ENCODE data around the gene AAMDC. TPM values are rescaled to one million over a fixed set of nuclear protein-coding genes. Genes with fewer than 3 reads are reported as not detected.

Gene AAMDC
- total RNA-seq, 1 experiment from 2014 or later = 13.0 TPM

- Mint-ChIP-seq H3K4me3 (ENCODE audit: unreplicated experiment) (no peak overlapping the region), H3K36me3 (ENCODE audit: insufficient read depth, unreplicated experiment) (no peaks in the 10 kb centered on the region), H3K27me3 (ENCODE audit: insufficient read depth, unreplicated experiment) (no peaks in the 10 kb centered on the region), H3K9me3 (ENCODE audit: unreplicated experiment) (no peaks in the 10 kb centered on the region), H3K27ac (ENCODE audit: low read depth, unreplicated experiment) (no peak overlapping the region), H3K4me1 (ENCODE audit: insufficient read depth, unreplicated experiment) (peaks cover 26% of the 10 kb centered on the region)
- BruUV-seq (replicated peaks) = no TSS peak
- TF ChIP-seq, protein P1, sequence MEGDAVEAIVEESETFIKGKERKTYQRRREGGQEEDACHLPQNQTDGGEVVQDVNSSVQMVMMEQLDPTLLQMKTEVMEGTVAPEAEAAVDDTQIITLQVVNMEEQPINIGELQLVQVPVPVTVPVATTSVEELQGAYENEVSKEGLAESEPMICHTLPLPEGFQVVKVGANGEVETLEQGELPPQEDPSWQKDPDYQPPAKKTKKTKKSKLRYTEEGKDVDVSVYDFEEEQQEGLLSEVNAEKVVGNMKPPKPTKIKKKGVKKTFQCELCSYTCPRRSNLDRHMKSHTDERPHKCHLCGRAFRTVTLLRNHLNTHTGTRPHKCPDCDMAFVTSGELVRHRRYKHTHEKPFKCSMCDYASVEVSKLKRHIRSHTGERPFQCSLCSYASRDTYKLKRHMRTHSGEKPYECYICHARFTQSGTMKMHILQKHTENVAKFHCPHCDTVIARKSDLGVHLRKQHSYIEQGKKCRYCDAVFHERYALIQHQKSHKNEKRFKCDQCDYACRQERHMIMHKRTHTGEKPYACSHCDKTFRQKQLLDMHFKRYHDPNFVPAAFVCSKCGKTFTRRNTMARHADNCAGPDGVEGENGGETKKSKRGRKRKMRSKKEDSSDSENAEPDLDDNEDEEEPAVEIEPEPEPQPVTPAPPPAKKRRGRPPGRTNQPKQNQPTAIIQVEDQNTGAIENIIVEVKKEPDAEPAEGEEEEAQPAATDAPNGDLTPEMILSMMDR (IDR thresholded peaks at IDR 0.05; ENCODE audit: unreplicated experiment) = no peak
- ChIA-PET POLR2A (no interaction called here), CTCF (no interaction called here)
- intact Hi-C loops (cut with micrococcal nuclease) = no loop called here
- DNase-seq (ENCODE audit: unreplicated experiment) = no peak
These were observed 36.4 kb upstream of the AAMDC start for GRCh38 chr11:77784572-77784971.

- DNase-seq (ENCODE audit: unreplicated experiment) = no peak
- POLR2A ChIA-PET = interaction anchor here (1.2 kb wide), 1 partner anchor 33 kb away, joined by 4 read pairs; no protein-coding TSS in a partner anchor
- Mint-ChIP-seq H3K27ac (ENCODE audit: low read depth, unreplicated experiment) (no peak overlapping the region), H3K36me3 (ENCODE audit: insufficient read depth, unreplicated experiment) (peaks cover 12% of the 10 kb centered on the region), H3K27me3 (ENCODE audit: insufficient read depth, unreplicated experiment) (no peaks in the 10 kb centered on the region), H3K9me3 (ENCODE audit: unreplicated experiment) (no peaks in the 10 kb centered on the region), H3K4me1 (ENCODE audit: insufficient read depth, unreplicated experiment) (peaks cover 33% of the 10 kb centered on the region), H3K4me3 (ENCODE audit: unreplicated experiment) (no peak overlapping the region)
- intact Hi-C loops (cut with micrococcal nuclease) = no loop called here
- no TSS peak for BruUV-seq (replicated peaks)
- TF ChIP-seq, protein P1 (IDR thresholded peaks at IDR 0.05; ENCODE audit: unreplicated experiment) = no peak
- CTCF ChIA-PET = interaction anchor here (0.5 to 1.4 kb wide), 4 partner anchors 12 to 206 kb away, joined by 3 to 5 read pairs (median 3); no protein-coding TSS in a partner anchor
These were observed 31.7 kb upstream of the AAMDC start for GRCh38 chr11:77789061-77789730.

- TF ChIP-seq, protein P1 (IDR thresholded peaks at IDR 0.05; ENCODE audit: unreplicated experiment) = no peak
- Mint-ChIP-seq H3K4me1 (ENCODE audit: insufficient read depth, unreplicated experiment) (peaks cover 33% of the 10 kb centered on the region), H3K36me3 (ENCODE audit: insufficient read depth, unreplicated experiment) (peaks cover 12% of the 10 kb centered on the region), H3K27ac (ENCODE audit: low read depth, unreplicated experiment) (no peak overlapping the region), H3K27me3 (ENCODE audit: insufficient read depth, unreplicated experiment) (no peaks in the 10 kb centered on the region), H3K4me3 (ENCODE audit: unreplicated experiment) (no peak overlapping the region), H3K9me3 (ENCODE audit: unreplicated experiment) (no peaks in the 10 kb centered on the region)
- POLR2A ChIA-PET = interaction anchor here (1.2 kb wide), 1 partner anchor 32 kb away, joined by 4 read pairs; no protein-coding TSS in a partner anchor
- BruUV-seq (replicated peaks) = no TSS peak
- intact Hi-C loops (cut with micrococcal nuclease) = no loop called here
- DNase-seq (ENCODE audit: unreplicated experiment) = no peak
- CTCF ChIA-PET = interaction anchor here (1.4 kb wide), 1 partner anchor 25 kb away, joined by 3 read pairs; no protein-coding TSS in a partner anchor
These were observed 31.0 kb upstream of the AAMDC start for GRCh38 chr11:77789731-77790476.

- TF ChIP-seq, protein P1 (IDR thresholded peaks at IDR 0.05; ENCODE audit: unreplicated experiment) = no peak
- Mint-ChIP-seq H3K27me3 (ENCODE audit: insufficient read depth, unreplicated experiment) (no peaks in the 10 kb centered on the region), H3K36me3 (ENCODE audit: insufficient read depth, unreplicated experiment) (peaks cover 12% of the 10 kb centered on the region), H3K4me1 (ENCODE audit: insufficient read depth, unreplicated experiment) (peaks cover 33% of the 10 kb centered on the region), H3K4me3 (ENCODE audit: unreplicated experiment) (no peak overlapping the region), H3K27ac (ENCODE audit: low read depth, unreplicated experiment) (no peak overlapping the region), H3K9me3 (ENCODE audit: unreplicated experiment) (no peaks in the 10 kb centered on the region)
- no TSS peak for BruUV-seq (replicated peaks)
- intact Hi-C loops (cut with micrococcal nuclease) = no loop called here
- ChIA-PET CTCF (no interaction called here), POLR2A (no interaction called here)
- DNase-seq (ENCODE audit: unreplicated experiment) = no peak
These were observed 29.6 kb upstream of the AAMDC start for GRCh38 chr11:77791301-77791700.
